Colonic mucosa (tissue), 4 donors: ENCODE measurements around the gene LRRC19. TPM values are rescaled to one million over a fixed set of nuclear protein-coding genes. Genes with fewer than 3 reads are reported as not detected.

Experiments used
- DNase-seq: peaks from one replicate; pipeline ENCODE4 v3.0.0-alpha.2; 2020
- H3K27ac ChIP-seq: fragments of 200-600 bp; one replicate; pipeline ENCODE4 v1.8.0; 2021
- H3K27me3 ChIP-seq: fragments of 200-600 bp; one replicate; pipeline ENCODE4 v1.8.0; 2021
- H3K36me3 ChIP-seq: fragments of 200-600 bp; one replicate; pipeline ENCODE4 v1.8.0; 2021
- H3K4me1 ChIP-seq: fragments of 200-600 bp; one replicate; pipeline ENCODE4 v1.8.0; 2021; ENCODE audit warnings: mild to moderate bottlenecking
- H3K4me3 ChIP-seq: fragments of 200-600 bp; one replicate; pipeline ENCODE4 v1.8.0; 2021
- H3K9ac ChIP-seq, 2 donors: one replicate each; pipeline ENCODE4 v1.7.0; 2013; ENCODE audit warnings: control low read depth in 2 of 2, low read depth in 2 of 2, low read length in 2 of 2
- H3K9me3 ChIP-seq: fragments of 200-600 bp; one replicate; pipeline ENCODE4 v1.8.0; 2021
- CTCF ChIP-seq: fragments of 200-600 bp; IDR thresholded peaks from one replicate; pipeline ENCODE4 v1.8.0; 2022; ENCODE audit warnings: antibody characterized with exemption, mild to moderate bottlenecking
- intact Hi-C: fragments of 100-400 bp; cut with DNase I; formaldehyde crosslinking; loops from one replicate; pipeline ENCODE4 v1.14.1; 2022
- total RNA-seq, 2 donors: library from RNA; stranded (reverse); fragmentation: NEBNext Ultra II Directional in 1 of 2; extraction: Animal tissue kit (Norgen Biotek cat#: 25700) in 1 of 2; gene quantifications; one replicate each; pipeline ENCODE4 v1.2.1, GENCODE V29; 2021
- donor health status: healthy.
- donor health status: DM: no; HTN: no; CAD: no.
- donor health status: DM: no; HTN: no; CAD: no.

LRRC19 gene
- total RNA-seq, 2 donors from 2014 or later: 48.9 to 130 TPM

- Histone ChIP-seq H3K9me3 (no peaks in the 10 kb centered on the region), H3K36me3 (no peaks in the 10 kb centered on the region), H3K27me3 (no peaks in the 10 kb centered on the region), H3K9ac (no peak overlapping the region), H3K27ac (no peak overlapping the region), H3K4me1 (no peaks in the 10 kb centered on the region), H3K4me3 (no peak overlapping the region)
- no peak for DNase-seq
- TF ChIP-seq CTCF: no peak
- intact Hi-C loops: no loop called here
Observed at GRCh38 chr9:26983340-26983739, 22.1 kb downstream of the LRRC19 start.

DNA sequence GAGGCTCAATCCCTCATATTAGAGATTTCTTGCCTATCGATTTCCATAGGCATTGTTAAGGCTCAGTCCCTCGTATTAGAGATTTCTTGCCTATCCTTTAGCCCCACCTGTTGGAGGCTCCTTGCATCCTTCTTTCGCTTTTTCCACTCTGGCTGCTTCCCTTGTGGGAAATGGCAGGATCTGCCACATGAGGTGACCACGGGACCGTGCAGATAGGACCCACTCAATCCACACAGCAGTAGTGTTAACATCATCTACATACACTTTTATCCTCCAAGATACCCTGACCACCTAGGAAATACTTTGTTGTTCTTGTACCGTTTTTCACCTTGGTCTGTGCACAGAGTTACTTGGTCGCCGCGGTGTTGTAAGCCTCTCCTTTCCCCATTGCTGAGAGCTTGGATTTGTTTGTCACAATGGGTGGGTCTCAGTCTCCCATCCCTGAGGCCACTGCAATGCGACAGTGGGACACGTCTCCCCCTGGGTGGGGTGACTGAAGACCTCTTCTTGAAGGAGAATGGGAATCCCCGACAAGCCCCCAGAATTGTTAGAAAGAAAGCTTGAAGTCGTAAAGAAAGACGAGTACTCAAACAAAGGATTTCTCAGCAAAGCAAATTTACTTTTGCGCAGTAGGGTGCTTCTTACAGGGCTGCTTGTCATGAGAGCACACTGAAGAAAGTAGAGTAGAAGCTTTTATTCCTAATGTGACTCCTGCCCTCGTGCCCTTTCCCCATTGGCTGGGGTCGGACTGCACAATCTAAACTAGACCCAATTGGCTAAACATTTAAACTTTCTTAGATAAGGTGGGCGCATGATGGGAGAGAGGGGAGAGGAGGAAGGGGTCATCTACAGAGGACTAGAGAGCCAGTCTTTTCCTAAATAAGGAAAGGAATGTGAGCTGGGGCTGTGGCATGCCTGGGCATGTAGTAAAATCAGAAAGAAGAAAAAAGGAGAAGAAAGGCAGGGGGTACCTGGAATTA is 29.5 kb downstream of the LRRC19 start:
- H3K9ac ChIP-seq: no peak overlapping the region
- intact Hi-C loops: loop anchor here (10.0 kb wide), 1 partner anchor 121 kb away; no protein-coding TSS in a partner anchor
- peak; percentile 46 for DNase-seq
- H3K9me3 ChIP-seq: no peaks in the 10 kb centered on the region
- no peaks in the 10 kb centered on the region for H3K27me3 ChIP-seq
- no peaks in the 10 kb centered on the region for H3K4me1 ChIP-seq
- no peak overlapping the region for H3K4me3 ChIP-seq
- no peaks in the 10 kb centered on the region for H3K36me3 ChIP-seq
- TF ChIP-seq CTCF: peak; percentile 52
- H3K27ac ChIP-seq: no peak overlapping the region

DNA sequence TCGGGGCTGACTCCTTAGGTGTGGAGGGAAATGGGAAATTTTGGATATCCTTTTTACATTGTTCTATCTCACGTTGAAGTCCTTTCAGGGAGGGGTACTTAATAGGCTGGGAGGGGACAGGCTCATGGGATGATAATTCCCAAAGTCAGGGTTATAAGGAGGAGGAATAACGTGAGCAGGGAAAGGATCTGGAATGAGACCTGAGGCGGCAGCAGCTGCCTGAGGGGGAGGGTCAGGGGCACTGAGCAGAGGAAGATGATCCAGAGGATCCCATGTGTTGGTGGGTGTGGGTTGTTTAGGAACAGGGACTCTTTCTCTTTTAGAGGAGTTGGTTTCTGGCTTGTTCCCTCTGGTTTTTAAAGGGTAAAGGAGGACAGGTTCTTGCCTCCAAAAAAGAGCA is 30.5 kb downstream of the LRRC19 start:
- H3K4me3 ChIP-seq: no peak overlapping the region
- intact Hi-C loops: loop anchor here (5.0 to 10.0 kb wide), 2 partner anchors 120 to 233 kb away; no protein-coding TSS in a partner anchor

DNA sequence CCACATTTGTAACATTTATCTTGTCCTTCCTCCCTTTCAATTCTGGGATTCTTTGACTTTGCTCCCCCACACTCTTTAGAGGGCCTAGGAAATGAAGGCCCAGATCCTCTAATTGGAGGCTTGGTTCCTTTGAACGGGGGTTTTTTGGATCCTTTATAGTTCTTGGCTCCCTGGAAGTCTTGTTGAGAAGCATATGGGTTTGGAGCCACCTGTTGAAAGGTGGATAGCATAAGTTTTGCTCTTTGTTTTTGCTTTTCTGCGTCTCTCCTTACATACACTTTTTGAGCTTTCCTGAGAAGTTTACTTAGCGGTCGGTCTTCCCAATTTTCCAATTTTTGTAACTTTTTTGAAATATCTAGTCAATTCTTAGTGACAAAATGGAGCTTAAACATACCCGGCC is 31.5 kb downstream of the LRRC19 start:
- Histone ChIP-seq H3K4me3 (no peak overlapping the region), H3K9me3 (no peaks in the 10 kb centered on the region), H3K9ac (no peak overlapping the region), H3K4me1 (no peaks in the 10 kb centered on the region), H3K27me3 (no peaks in the 10 kb centered on the region), H3K27ac (no peak overlapping the region), H3K36me3 (no peaks in the 10 kb centered on the region)
- TF ChIP-seq CTCF: no peak
- intact Hi-C loops: loop anchor here (5.0 to 10.0 kb wide), 2 partner anchors 119 to 232 kb away; no protein-coding TSS in a partner anchor
- DNase-seq: no peak

More for the DNA sequence above, 30.5 kb downstream of the LRRC19 start:
- H3K4me1 ChIP-seq: no peaks in the 10 kb centered on the region
- no peaks in the 10 kb centered on the region for H3K36me3 ChIP-seq
- no peak overlapping the region for H3K27ac ChIP-seq
- H3K9me3 ChIP-seq: no peaks in the 10 kb centered on the region
- H3K9ac ChIP-seq: no peak overlapping the region
- no peak for DNase-seq
- no peak for TF ChIP-seq CTCF
- no peaks in the 10 kb centered on the region for H3K27me3 ChIP-seq

DNA sequence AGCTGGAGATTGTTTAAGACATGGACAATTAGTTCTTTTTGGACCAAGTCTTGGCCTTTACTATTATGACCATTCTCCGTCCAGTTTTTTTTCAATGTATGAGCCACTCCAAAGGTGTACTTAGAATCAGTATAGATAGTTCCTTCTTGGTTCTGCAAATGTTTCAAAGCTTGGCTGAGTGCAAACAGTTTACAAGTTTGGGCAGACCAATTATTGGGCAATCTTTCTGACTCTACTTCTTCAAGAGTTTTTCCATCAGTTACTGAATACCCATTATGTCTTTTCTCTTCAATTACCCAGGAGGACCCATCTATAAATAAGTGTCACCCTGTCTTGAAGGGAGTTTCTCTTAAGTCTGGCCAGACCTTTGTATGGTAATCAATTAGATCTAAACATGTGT is 33.8 kb downstream of the LRRC19 start:
- TF ChIP-seq CTCF: no peak
- no peak for DNase-seq
- no peak overlapping the region for H3K4me3 ChIP-seq
- intact Hi-C loops: loop anchor here (5.0 to 10.0 kb wide), 2 partner anchors 117 to 229 kb away; no protein-coding TSS in a partner anchor
- H3K27me3 ChIP-seq: no peaks in the 10 kb centered on the region
- H3K4me1 ChIP-seq: no peaks in the 10 kb centered on the region
- no peak overlapping the region for H3K27ac ChIP-seq
- H3K9ac ChIP-seq: no peak overlapping the region
- H3K9me3 ChIP-seq: no peaks in the 10 kb centered on the region
- no peaks in the 10 kb centered on the region for H3K36me3 ChIP-seq
